K562 (cell line): ENCODE data around the gene GMDS. TPM values are rescaled to one million over a fixed set of nuclear protein-coding genes. Genes with fewer than 3 reads are reported as not detected.

Experiments
- ATAC-seq: fragments of 200-7000 bp; cut with Tn5 transposase; 3 replicates; pipeline ENCODE4 v1.9.1; 2020; ENCODE audit warnings: moderate library complexity
- BruUV-seq: library from RNA; stranded (reverse); fragments of 400-500 nt; replicated peaks from 2 replicates; lab custom pipeline; 2021; lab: Mats Ljungman, UMichigan
- CTCF ChIA-PET: fragments of 300-600 bp; formaldehyde crosslinking; extraction: SDS; loops from one replicate; lab custom pipeline; 2021; ENCODE audit warnings: low intra/inter-chr PET ratio; lab: Yijun Ruan, JAX
- POLR2A ChIA-PET: fragments of 300-600, 350-650 bp; sonication (Branson Sonifier 250); formaldehyde crosslinking; extraction: SDS; loops from one replicate; lab custom pipeline; 2021; ENCODE audit warnings: antibody characterized with exemption, inconsistent platforms; lab: Yijun Ruan, JAX
- DNase-seq, 4 experiments: peaks; one replicate each; pipeline versions ENCODE4 v3.0.0 to v3.0.0-alpha.2; 2011 to 2018; ENCODE audit warnings: low spot score in 3 of 4, mixed read lengths in 3 of 4; ENCODE audit errors: extremely low read depth in 1 of 4
- FAIRE-seq: peaks from 2 replicates; lab custom pipeline; 2011; peaks lifted over from hg19 to GRCh38; lab: Jason Lieb, UNC
- H2AFZ ChIP-seq: 2 replicates; pipeline ENCODE4 v1.6.0; 2011; ENCODE audit warnings: low read depth, low read length, control low read depth, inconsistent platforms
- H3K27ac ChIP-seq: fragments of 200-600 bp; 3 replicates; pipeline ENCODE4 v1.8.0; 2011; ENCODE audit warnings: low read depth, mild to moderate bottlenecking, control low read depth, inconsistent platforms, low read length, moderate library complexity, mixed read lengths; ENCODE audit errors: extremely low read depth
- H3K27me3 ChIP-seq, 2 experiments: fragments of 300-600 bp in 1 of 2; 2 replicates in 1 of 2; 3 replicates in 1 of 2; pipeline versions ENCODE4 v1.6.0 to v1.8.0; 2011; ENCODE audit warnings: inconsistent platforms in 2 of 2, low read length in 2 of 2, mild to moderate bottlenecking in 1 of 2, mixed read lengths in 1 of 2, moderate library complexity in 1 of 2; ENCODE audit not compliant: control insufficient read depth in 2 of 2, insufficient read depth in 2 of 2
- H3K36me3 ChIP-seq: fragments of 300-600 bp; 3 replicates; pipeline ENCODE4 v1.8.0; 2011; ENCODE audit warnings: mild to moderate bottlenecking, low read length, inconsistent platforms; ENCODE audit not compliant: control insufficient read depth, insufficient read depth
- H3K4me1 ChIP-seq, 2 experiments: fragments of 200-600 bp in 1 of 2; replicated peaks in 1 of 2; 2 replicates in 1 of 2; 3 replicates in 1 of 2; pipeline versions ENCODE4 v1.5.1 to v1.8.0; 2011; ENCODE audit warnings: inconsistent platforms in 2 of 2, low read length in 2 of 2, mild to moderate bottlenecking in 1 of 2, mixed read lengths in 1 of 2, moderate library complexity in 1 of 2; ENCODE audit not compliant: control insufficient read depth in 2 of 2, insufficient read depth in 2 of 2
- H3K4me2 ChIP-seq: 2 replicates; pipeline ENCODE4 v1.6.1; 2011; ENCODE audit warnings: low read length, control low read depth, inconsistent platforms, mixed read lengths; ENCODE audit not compliant: insufficient read depth
- H3K4me3 ChIP-seq: fragments of 200-600 bp; sonication (generic), shearing (Covaris generic); 2 replicates; pipeline ENCODE4 v1.5.1; 2016; ENCODE audit warnings: control low read depth, inconsistent platforms
- H3K79me2 ChIP-seq: fragments of 200-600 bp; 3 replicates; pipeline ENCODE4 v1.8.0; 2011; ENCODE audit warnings: low read length, inconsistent platforms; ENCODE audit not compliant: control insufficient read depth, insufficient read depth
- H3K9ac ChIP-seq, 2 experiments: 2 replicates each; pipeline versions ENCODE4 v1.6.0 to v1.6.1; 2011; ENCODE audit warnings: low read depth in 2 of 2, low read length in 2 of 2, control low read depth in 1 of 2, inconsistent platforms in 1 of 2, mild to moderate bottlenecking in 1 of 2, mixed read lengths in 1 of 2; ENCODE audit not compliant: insufficient read depth in 1 of 2
- H3K9me1 ChIP-seq: one replicate; pipeline ENCODE4 v1.6.0; 2011; ENCODE audit warnings: inconsistent platforms, mild to moderate bottlenecking, low read length, moderate library complexity; ENCODE audit not compliant: control insufficient read depth, insufficient read depth
- H3K9me3 ChIP-seq: replicated peaks from 2 replicates; pipeline ENCODE4 v1.5.1; 2011; ENCODE audit warnings: low read depth, low read length, inconsistent platforms; ENCODE audit not compliant: control insufficient read depth, insufficient read depth
- H4K20me1 ChIP-seq: replicated peaks from 2 replicates; pipeline ENCODE4 v1.6.1; 2011; ENCODE audit warnings: low read length, inconsistent platforms, mixed read lengths; ENCODE audit not compliant: control insufficient read depth, insufficient read depth
- CBX1 ChIP-seq: sonication (generic); IDR thresholded peaks from 2 replicates; pipeline ENCODE4 v1.6.1; 2016; ENCODE audit warnings: antibody characterized with exemption, low read depth, mild to moderate bottlenecking
- CBX3 ChIP-seq, 2 experiments: IDR thresholded peaks; 1 replicate in 1 of 2; 2 replicates in 1 of 2; pipeline ENCODE4 v1.6.1; 2012; ENCODE audit warnings: inconsistent platforms in 2 of 2, low read length in 2 of 2, borderline replicate concordance in 1 of 2, control low read depth in 1 of 2
- CHD1 ChIP-seq: fragments of 200-600 bp; sonication (generic); IDR thresholded peaks from one replicate; pipeline ENCODE4 v1.6.1; 2012; ENCODE audit warnings: mild to moderate bottlenecking, moderate library complexity, low read length, inconsistent platforms
- ERF ChIP-seq: fragments of 450-650 bp; formaldehyde crosslinking; IDR thresholded peaks from 2 replicates; pipeline ENCODE4 v1.4.0; 2020; ENCODE audit warnings: mild to moderate bottlenecking, mixed read lengths
- GABPB2 ChIP-seq: fragments of 250-450 bp; sonication (Bioruptor Pico); conservative IDR thresholded peaks from 2 replicates; pipeline ENCODE4 v1.5.1; 2021; ENCODE audit warnings: mild to moderate bottlenecking
- MAFF ChIP-seq: IDR thresholded peaks from 2 replicates; pipeline ENCODE4 v1.6.1; 2012; ENCODE audit warnings: low read length, improper control_type of control experiment
- MXI1 ChIP-seq: IDR thresholded peaks from 2 replicates; pipeline ENCODE4 v1.6.1; 2011; ENCODE audit warnings: low read depth, mild to moderate bottlenecking, improper control_type of control experiment, low read length
- PREB ChIP-seq: sonication (generic); formaldehyde crosslinking; IDR thresholded peaks from 2 replicates; pipeline ENCODE4 v1.8.1; 2023; ENCODE audit warnings: mild to moderate bottlenecking, missing genetic modification reagents
- SNRNP70 ChIP-seq: fragments of 200-400 bp; formaldehyde crosslinking; optimal IDR thresholded peaks from 2 replicates; pipeline ENCODE3; 2017; ENCODE audit warnings: low read depth, low read length
- SP2 ChIP-seq: IDR thresholded peaks from 2 replicates; pipeline ENCODE4 v1.6.1; 2011; ENCODE audit warnings: mild to moderate bottlenecking, low read depth, low read length, moderate library complexity; ENCODE audit not compliant: poor library complexity, severe bottlenecking; ENCODE audit errors: extremely low read depth
- YBX1 ChIP-seq: fragments of 450-650 bp; IDR thresholded peaks from 2 replicates; pipeline ENCODE4 v1.7.1; 2016; ENCODE audit warnings: mild to moderate bottlenecking
- ZFPM2 ChIP-seq: fragments of 250-450 bp; sonication (Bioruptor Pico); IDR thresholded peaks from 2 replicates; pipeline ENCODE4 v1.5.1; 2022; ENCODE audit warnings: mild to moderate bottlenecking
- ZNF512 ChIP-seq: IDR thresholded peaks from 2 replicates; pipeline ENCODE4 v1.6.1; 2016; ENCODE audit warnings: missing genetic modification characterization, missing compliant biosample characterization
- ZNF644 ChIP-seq: fragments of 200-800 bp; sonication (Bioruptor generic); IDR thresholded peaks from 2 replicates; pipeline ENCODE4 v1.6.1; 2016; ENCODE audit warnings: low read depth, missing genetic modification characterization, missing compliant biosample characterization
- WGBS: fragments of 100-300 bp; shearing (Covaris generic); methylation state at CpG from one replicate; pipeline ENCODE4 v1.1.6; 2016; ENCODE audit warnings: low coverage, mixed read lengths; ENCODE audit not compliant: insufficient coverage; ENCODE audit errors: missing lambda C conversion rate; 5-methylcytosine and 5-hydroxymethylcytosine counted together
- in situ Hi-C: fragments of 300-500 bp; cut with MboI; formaldehyde crosslinking; loops from 4 replicates; pipeline ENCODE4 v1.15.0; 2018; ENCODE audit warnings: inconsistent platforms, mixed read lengths
- intact Hi-C: fragments of 100-400 bp; cut with micrococcal nuclease; formaldehyde crosslinking; loops from 2 replicates; pipeline ENCODE4 v1.14.2; 2022
- polyA plus RNA-seq, 8 experiments: library from polyadenylated mRNA; depleted of rRNA in 4 of 8; stranded (reverse) in 5 of 8; unstranded in 3 of 8; fragments of >200 nt; fragmentation: Nextera tagmentation in 2 of 8; fragmentation: Illumina TruSeq in 1 of 8; extraction: Ambion mirVana in 2 of 8; extraction: Trizol in 1 of 8; gene quantifications; 2 replicates each; pipeline versions ENCODE4 v1.2.1 to v1.2.3, GENCODE V29; 2011 to 2014; ENCODE audit warnings: inconsistent platforms in 1 of 8, missing spikeins in 1 of 8
- total RNA-seq, 7 experiments: library from RNA; depleted of rRNA in 6 of 7; stranded (reverse); fragments of >200 nt in 6 of 7; fragmentation: Illumina TruSeq in 2 of 7; extraction: Trizol in 2 of 7; gene quantifications; 2 replicates each; pipeline versions ENCODE4 v1.2.1 to v1.2.3, GENCODE V29; 2011 to 2021; ENCODE audit warnings: low replicate concordance in 1 of 7

The GMDS gene
- total and polyA plus RNA-seq, 9 of the 15 experiments (the other 6 are each of a cell fraction or from before 2014, with no cell fraction given): 0.48 to 31.8 (median 13.4) TPM

GRCh38 chr6:1698527-1698926, 546.9 kb downstream of the GMDS start:
- Histone ChIP-seq H4K20me1 (peaks cover 4% of the 10 kb centered on the region; the same call in 1 of the 2 replicates), H3K36me3 (no peaks in the 10 kb centered on the region), H3K4me3 (no peak overlapping the region), H2AFZ (no peak overlapping the region), H3K27me3 (peaks cover 4 to 37% of the 10 kb centered on the region in 2 experiments; a peak in 2 of 5 replicates), H3K9ac (no peak overlapping the region), H3K9me1 (no peaks in the 10 kb centered on the region), H3K79me2 (no peaks in the 10 kb centered on the region), H3K27ac (no peak overlapping the region), H3K4me1 (peaks cover 18% of the 10 kb centered on the region in 2 experiments; a peak in 4 of 5 replicates), H3K9me3 (no peaks in the 10 kb centered on the region), H3K4me2 (no peak overlapping the region)
- ChIA-PET CTCF (no interaction called here), POLR2A (interaction anchor here (0.8 kb wide), 1 partner anchor 12 kb away, joined by 5 read pairs; no protein-coding TSS in a partner anchor)
- intact Hi-C loops (no loop called here), in situ Hi-C loops (no loop called here)
- 27% methylated on average over 10 of the region's 11 CpGs for WGBS
- DNase-seq (no peak), ATAC-seq (no peak), FAIRE-seq (no peak)
- no peak for TF ChIP-seq PREB (CRISPR knock-in tag)
- TF ChIP-seq ERF (CRISPR knock-in tag): no peak
- TF ChIP-seq SP2: no peak
- TF ChIP-seq CHD1: no peak
- TF ChIP-seq CBX1: no peak
- TF ChIP-seq ZNF512 (tag): no peak
- TF ChIP-seq ZNF644 (tag): no peak
- TF ChIP-seq YBX1: no peak
- no peak for TF ChIP-seq GABPB2
- no peak for TF ChIP-seq MAFF
- TF ChIP-seq MXI1: no peak
- no peak for TF ChIP-seq ZFPM2 (CRISPR knock-in tag)
- TF ChIP-seq SNRNP70: no peak
- TF ChIP-seq CBX3 (IDR thresholded peaks at IDR 0.05; ENCODE audit: borderline replicate concordance in 1 of 2, low read length in 2 of 2): no peak
- BruUV-seq: no TSS peak
